EH (cell line): Measurements from ENCODE around the gene PTPN20.

Experiments used
- DNase-seq: peaks from one replicate; pipeline ENCODE4 v3.0.0-alpha.2; 2015; ENCODE audit warnings: low read depth

PTPN20 gene

GRCh38 chr10:47049056-47049851, 138.0 kb downstream of the PTPN20 start:
- no peak for DNase-seq

- DNase-seq: no peak
These were observed 138.7 kb downstream of the PTPN20 start for GRCh38 chr10:47049906-47050305.

- no peak for DNase-seq
These were observed 139.6 kb downstream of the PTPN20 start for GRCh38 chr10:47050618-47051455.

- no peak for DNase-seq
These were observed 140.6 kb downstream of the PTPN20 start for GRCh38 chr10:47051741-47052238.
